DND-41 (cell line): ENCODE data around the gene RFK.

ENCODE experiments used
- ATAC-seq: fragments of 200-7000 bp; cut with Tn5 transposase; 3 replicates; pipeline ENCODE4 v1.9.1; 2021; ENCODE audit warnings: low read depth; ENCODE audit not compliant: insufficient read depth
- DNase-seq: peaks from one replicate; pipeline ENCODE4 v3.0.0-alpha.2; 2020
- H2AFZ ChIP-seq: 2 replicates; pipeline ENCODE4 v1.6.0; 2012; ENCODE audit warnings: low read depth, low read length
- H3K27ac ChIP-seq: 2 replicates; pipeline ENCODE4 v1.5.1; 2012; ENCODE audit warnings: low read length, inconsistent platforms
- H3K27me3 ChIP-seq: fragments of 200-600 bp; sonication (generic); 2 replicates; pipeline ENCODE4 v1.6.0; 2012; ENCODE audit warnings: low read length, mild to moderate bottlenecking, inconsistent platforms; ENCODE audit not compliant: insufficient read depth, poor library complexity
- H3K36me3 ChIP-seq: 2 replicates; pipeline ENCODE4 v1.5.1; 2012; ENCODE audit warnings: low read length, inconsistent platforms; ENCODE audit not compliant: insufficient read depth
- H3K4me1 ChIP-seq: 2 replicates; pipeline ENCODE4 v1.5.1; 2012; ENCODE audit warnings: mild to moderate bottlenecking, low read length; ENCODE audit not compliant: insufficient read depth
- H3K4me2 ChIP-seq: 2 replicates; pipeline ENCODE4 v1.6.0; 2012; ENCODE audit warnings: mild to moderate bottlenecking, moderate library complexity, low read length, inconsistent platforms; ENCODE audit not compliant: insufficient read depth
- H3K4me3 ChIP-seq, 2 experiments: fragments of 200-600 bp in 1 of 2; shearing (Covaris generic) in 1 of 2; 2 replicates each; pipeline ENCODE4 v1.5.1; 2012 to 2016; ENCODE audit warnings: inconsistent platforms in 2 of 2, low read length in 2 of 2, mild to moderate bottlenecking in 2 of 2, low read depth in 1 of 2, moderate library complexity in 1 of 2
- H3K79me2 ChIP-seq: 2 replicates; pipeline ENCODE4 v1.6.0; 2012; ENCODE audit warnings: low read length, inconsistent platforms; ENCODE audit not compliant: insufficient read depth
- H3K9ac ChIP-seq: 2 replicates; pipeline ENCODE4 v1.6.0; 2012; ENCODE audit warnings: low read depth, mild to moderate bottlenecking, inconsistent platforms, low read length, moderate library complexity
- H3K9me3 ChIP-seq: 2 replicates; pipeline ENCODE4 v1.5.1; 2012; ENCODE audit warnings: low read length, moderate library complexity, mild to moderate bottlenecking, inconsistent platforms; ENCODE audit not compliant: insufficient read depth, severe bottlenecking
- H4K20me1 ChIP-seq: 2 replicates; pipeline ENCODE4 v1.6.0; 2012; ENCODE audit warnings: low read length; ENCODE audit not compliant: insufficient read depth
- CTCF ChIP-seq: IDR thresholded peaks from 2 replicates; pipeline ENCODE4 v1.5.1; 2012; ENCODE audit warnings: borderline replicate concordance, low read length, moderate library complexity, mild to moderate bottlenecking; ENCODE audit not compliant: poor library complexity, severe bottlenecking; ENCODE audit errors: extremely low read depth
- EZH2 ChIP-seq: IDR thresholded peaks from 3 replicates; pipeline ENCODE4 v1.6.1; 2012; ENCODE audit warnings: borderline replicate concordance, low read depth, mild to moderate bottlenecking, moderate library complexity, low read length, inconsistent platforms; ENCODE audit not compliant: severe bottlenecking

RFK gene

GRCh38 chr9:76417394-76417793, 23.2 kb upstream of the RFK start:
- ATAC-seq (no peak), DNase-seq (no peak)
- TF ChIP-seq EZH2 (no peak), CTCF (no peak)
- H3K9ac ChIP-seq = no peak overlapping the region
- no peak overlapping the region for H3K27ac ChIP-seq
- no peak overlapping the region for H2AFZ ChIP-seq
- no peak overlapping the region for H3K4me3 ChIP-seq
- no peaks in the 10 kb centered on the region for H3K9me3 ChIP-seq
- no peaks in the 10 kb centered on the region for H4K20me1 ChIP-seq
- no peaks in the 10 kb centered on the region for H3K4me1 ChIP-seq
- H3K27me3 ChIP-seq = no peaks in the 10 kb centered on the region
- no peaks in the 10 kb centered on the region for H3K79me2 ChIP-seq
- H3K4me2 ChIP-seq = no peak overlapping the region
- no peaks in the 10 kb centered on the region for H3K36me3 ChIP-seq

GRCh38 chr9:76415731-76416130, 21.5 kb upstream of the RFK start:
- DNase-seq (no peak), ATAC-seq (no peak)
- no peak overlapping the region for H3K27ac ChIP-seq
- TF ChIP-seq CTCF = no peak
- TF ChIP-seq EZH2 = no peak
- no peak overlapping the region for H3K4me3 ChIP-seq
- H3K9me3 ChIP-seq = no peaks in the 10 kb centered on the region
- H4K20me1 ChIP-seq = no peaks in the 10 kb centered on the region
- H3K4me2 ChIP-seq = no peak overlapping the region
- H3K9ac ChIP-seq = no peak overlapping the region
- no peaks in the 10 kb centered on the region for H3K79me2 ChIP-seq
- no peaks in the 10 kb centered on the region for H3K27me3 ChIP-seq
- no peaks in the 10 kb centered on the region for H3K4me1 ChIP-seq
- no peaks in the 10 kb centered on the region for H3K36me3 ChIP-seq
- H2AFZ ChIP-seq = no peak overlapping the region

GRCh38 chr9:76415154-76415553, 20.9 kb upstream of the RFK start:
- H3K4me1 ChIP-seq = no peaks in the 10 kb centered on the region
- H3K27ac ChIP-seq = no peak overlapping the region
- H4K20me1 ChIP-seq = no peaks in the 10 kb centered on the region
- no peak for ATAC-seq
- no peak overlapping the region for H3K4me2 ChIP-seq
- no peak for DNase-seq
- H2AFZ ChIP-seq = no peak overlapping the region
- H3K9ac ChIP-seq = no peak overlapping the region
- no peak for TF ChIP-seq CTCF
- no peak for TF ChIP-seq EZH2
- H3K9me3 ChIP-seq = no peaks in the 10 kb centered on the region
- no peaks in the 10 kb centered on the region for H3K36me3 ChIP-seq
- no peak overlapping the region for H3K4me3 ChIP-seq
- no peaks in the 10 kb centered on the region for H3K27me3 ChIP-seq
- no peaks in the 10 kb centered on the region for H3K79me2 ChIP-seq

- Histone ChIP-seq H2AFZ (no peak overlapping the region), H3K4me2 (no peak overlapping the region), H4K20me1 (no peaks in the 10 kb centered on the region), H3K4me3 (no peak overlapping the region), H3K4me1 (no peaks in the 10 kb centered on the region), H3K27me3 (no peaks in the 10 kb centered on the region), H3K9me3 (no peaks in the 10 kb centered on the region), H3K36me3 (no peaks in the 10 kb centered on the region), H3K9ac (no peak overlapping the region), H3K27ac (no peak overlapping the region), H3K79me2 (no peaks in the 10 kb centered on the region)
- ATAC-seq (0 out of 3 replicates have a peak, but pooled peaks have one; percentile 42), DNase-seq (no peak)
- TF ChIP-seq CTCF (no peak), EZH2 (no peak)
Measured at GRCh38 chr9:76414661-76415060, 20.4 kb upstream of the RFK start.
